GM23338 (cell line): Measurements from ENCODE around the gene ETFBKMT. TPM values are rescaled to one million over a fixed set of nuclear protein-coding genes. Genes with fewer than 3 reads are reported as not detected.

Experiments
- ATAC-seq: fragments of 200-7000 bp; cut with Tn5 transposase; 3 replicates; pipeline ENCODE4 v1.9.1; 2020
- DNase-seq: peaks from one replicate; pipeline ENCODE4 v3.0.0-alpha.2; 2015; ENCODE audit warnings: low spot score
- H2AFZ ChIP-seq: fragments of 200-600 bp; sonication (generic); 2 replicates; pipeline ENCODE4 v1.8.0; 2016; ENCODE audit warnings: antibody characterized with exemption, mild to moderate bottlenecking, moderate library complexity
- H3F3A ChIP-seq: fragments of 200-600 bp; sonication (generic); replicated peaks from 2 replicates; pipeline ENCODE4 v1.8.0; 2017; ENCODE audit warnings: antibody characterized with exemption, mixed run types, low read depth
- H3K27ac ChIP-seq: fragments of 200-600 bp; sonication (generic); 2 replicates; pipeline ENCODE4 v1.6.1; 2016; ENCODE audit warnings: low read depth
- H3K27me3 ChIP-seq: fragments of 200-600 bp; sonication (generic); 2 replicates; pipeline ENCODE4 v1.8.0; 2016; ENCODE audit warnings: mild to moderate bottlenecking, mixed run types, moderate library complexity; ENCODE audit not compliant: insufficient read depth
- H3K36me3 ChIP-seq: fragments of 200-600 bp; sonication (generic); 2 replicates; pipeline ENCODE4 v1.8.0; 2016; ENCODE audit warnings: mild to moderate bottlenecking; ENCODE audit not compliant: insufficient read depth
- H3K4me1 ChIP-seq: fragments of 200-600 bp; sonication (generic); 2 replicates; pipeline ENCODE4 v1.8.0; 2016; ENCODE audit warnings: mild to moderate bottlenecking, moderate library complexity; ENCODE audit not compliant: insufficient read depth
- H3K4me2 ChIP-seq: fragments of 200-600 bp; sonication (generic); 2 replicates; pipeline ENCODE4 v1.7.1; 2017; ENCODE audit warnings: mixed run types
- H3K4me3 ChIP-seq: fragments of 200-600 bp; sonication (generic); 2 replicates; pipeline ENCODE4 v1.6.1; 2016; ENCODE audit warnings: mixed run types
- H3K79me2 ChIP-seq: fragments of 200-600 bp; sonication (generic); replicated peaks from 2 replicates; pipeline ENCODE4 v1.8.0; 2017; ENCODE audit warnings: mild to moderate bottlenecking; ENCODE audit not compliant: insufficient read depth
- H3K9me2 ChIP-seq: fragments of 200-600 bp; sonication (generic); 2 replicates; pipeline ENCODE4 v1.8.0; 2017; ENCODE audit not compliant: insufficient read depth
- H4K20me1 ChIP-seq: fragments of 200-600 bp; sonication (generic); replicated peaks from 2 replicates; pipeline ENCODE4 v1.8.0; 2017; ENCODE audit warnings: mild to moderate bottlenecking; ENCODE audit not compliant: insufficient read depth
- H3K27ac Mint-ChIP-seq: 2 replicates; pipeline ENCODE4 v1.8.0; 2020; ENCODE audit warnings: inconsistent platforms, mild to moderate bottlenecking, moderate library complexity, mixed read lengths
- H3K27me3 Mint-ChIP-seq: 3 replicates; pipeline ENCODE4 v1.8.0; 2022; ENCODE audit warnings: low read depth, mild to moderate bottlenecking, moderate library complexity, mixed read lengths, inconsistent platforms; ENCODE audit not compliant: insufficient read depth, poor library complexity
- H3K36me3 Mint-ChIP-seq: 3 replicates; pipeline ENCODE4 v1.8.0; 2021; ENCODE audit warnings: low read depth, mild to moderate bottlenecking, inconsistent platforms, moderate library complexity, mixed read lengths
- H3K4me1 Mint-ChIP-seq: 3 replicates; pipeline ENCODE4 v1.8.0; 2020; ENCODE audit warnings: mild to moderate bottlenecking, inconsistent platforms, mixed read lengths
- H3K4me3 Mint-ChIP-seq: 3 replicates; pipeline ENCODE4 v1.8.0; 2021; ENCODE audit warnings: moderate library complexity, mild to moderate bottlenecking, inconsistent platforms, mixed read lengths
- H3K9me3 Mint-ChIP-seq: 3 replicates; pipeline ENCODE4 v1.8.0; 2020; ENCODE audit warnings: moderate library complexity, mild to moderate bottlenecking, inconsistent platforms, mixed read lengths
- CREB1 ChIP-seq: fragments of 250-450 bp; sonication (Bioruptor Pico); IDR thresholded peaks from 2 replicates; pipeline ENCODE4 v1.5.0; 2020; ENCODE audit warnings: low read depth, mild to moderate bottlenecking, moderate library complexity
- EZH2 ChIP-seq: fragments of 200-600 bp; sonication (generic); IDR thresholded peaks from one replicate; pipeline ENCODE4 v1.8.0; 2017; ENCODE audit warnings: antibody characterized with exemption, mild to moderate bottlenecking, low read depth; ENCODE audit not compliant: unreplicated experiment
- EZH2phosphoT487 ChIP-seq: fragments of 200-600 bp; sonication (generic); IDR thresholded peaks from one replicate; pipeline ENCODE4 v1.8.1; 2018; ENCODE audit warnings: antibody characterized with exemption; ENCODE audit not compliant: unreplicated experiment
- JUNB ChIP-seq: IDR thresholded peaks from one replicate; pipeline ENCODE4 v1.6.1; 2016; ENCODE audit warnings: antibody characterized with exemption; ENCODE audit not compliant: unreplicated experiment
- NANOG ChIP-seq: IDR thresholded peaks from 2 replicates; pipeline ENCODE4 v1.6.1; 2016; ENCODE audit warnings: antibody characterized with exemption, borderline replicate concordance
- POLR2AphosphoS5 ChIP-seq: IDR thresholded peaks from 2 replicates; pipeline ENCODE4 v1.6.1; 2016; ENCODE audit warnings: antibody characterized with exemption, low read depth
- STAT1 ChIP-seq: IDR thresholded peaks from one replicate; pipeline ENCODE4 v1.6.1; 2016; ENCODE audit warnings: antibody characterized with exemption; ENCODE audit not compliant: unreplicated experiment
- ZNF114 ChIP-seq: fragments of 250-450 bp; sonication (Bioruptor Pico); IDR thresholded peaks from 2 replicates; pipeline ENCODE4 v1.5.0; 2020; ENCODE audit warnings: mild to moderate bottlenecking, moderate library complexity
- ZNF331 ChIP-seq: fragments of 250-450 bp; sonication (Bioruptor Pico); IDR thresholded peaks from 2 replicates; pipeline ENCODE4 v1.5.0; 2020; ENCODE audit warnings: low read depth, mild to moderate bottlenecking, moderate library complexity
- polyA plus RNA-seq: library from polyadenylated mRNA; unstranded; fragments of >200 nt; fragmentation: Nextera tagmentation; extraction: Ambion mirVana; gene quantifications from 2 replicates; pipeline ENCODE4 v1.2.1, GENCODE V29; 2016
- total RNA-seq: library from RNA; depleted of rRNA; stranded (reverse); fragments of >200 nt; shearing (Covaris generic); gene quantifications from 2 replicates; pipeline ENCODE4 v1.2.3, GENCODE V29; 2014
- TF ChIP-seq, protein P1 (sequence below), 2 experiments: fragments of 200-600 bp in 1 of 2; sonication (generic) in 1 of 2; conservative IDR thresholded peaks; 2 replicates each; pipeline versions ENCODE4 v1.5.1 to v1.6.1; 2016 to 2017; ENCODE audit warnings: antibody characterized with exemption in 2 of 2, low read depth in 2 of 2, mild to moderate bottlenecking in 2 of 2, moderate library complexity in 1 of 2
- TF ChIP-seq, protein P2 (sequence below): IDR thresholded peaks from 2 replicates; pipeline ENCODE4 v1.6.1; 2016; ENCODE audit warnings: antibody characterized with exemption
- TF ChIP-seq, protein P3 (sequence below): IDR thresholded peaks from one replicate; pipeline ENCODE4 v1.6.1; 2018; ENCODE audit warnings: antibody characterized with exemption; ENCODE audit not compliant: unreplicated experiment
- TF ChIP-seq, protein P4 (sequence below): fragments of 250-450 bp; sonication (Bioruptor Pico); IDR thresholded peaks from 2 replicates; pipeline ENCODE4 v1.5.0; 2020; ENCODE audit warnings: mild to moderate bottlenecking, moderate library complexity

The ETFBKMT gene
- total and polyA plus RNA-seq, 2 experiments from 2014 or later = 0.79 to 3.2 TPM

GRCh38 chr12:31710021-31710818 is 50.7 kb downstream of the ETFBKMT start:
- no peaks in the 10 kb centered on the region for H3K4me1 ChIP-seq
- H3K9me3 Mint-ChIP-seq = peaks cover 18% of the 10 kb centered on the region
- no peak overlapping the region for H3K4me2 ChIP-seq
- no peak overlapping the region for H3K27ac Mint-ChIP-seq
- H2AFZ ChIP-seq = no peak overlapping the region
- H3K4me1 Mint-ChIP-seq = peaks cover under 1% of the 10 kb centered on the region; the same call in 1 of the 3 replicates
- no peak for ATAC-seq
- H3F3A ChIP-seq = no peaks in the 10 kb centered on the region
- H3K36me3 Mint-ChIP-seq = peaks cover 26% of the 10 kb centered on the region
- peaks cover 7% of the 10 kb centered on the region for H3K36me3 ChIP-seq
- no peak overlapping the region for H3K4me3 Mint-ChIP-seq
- no peaks in the 10 kb centered on the region for H4K20me1 ChIP-seq
- H3K79me2 ChIP-seq = no peaks in the 10 kb centered on the region
- H3K27me3 ChIP-seq = no peaks in the 10 kb centered on the region
- H3K27me3 Mint-ChIP-seq = peaks cover 3% of the 10 kb centered on the region
- no peak for TF ChIP-seq EZH2phosphoT487
- TF ChIP-seq JUNB = no peak
- no peak for TF ChIP-seq STAT1
- no peak for TF ChIP-seq POLR2AphosphoS5
- TF ChIP-seq, protein P1, sequence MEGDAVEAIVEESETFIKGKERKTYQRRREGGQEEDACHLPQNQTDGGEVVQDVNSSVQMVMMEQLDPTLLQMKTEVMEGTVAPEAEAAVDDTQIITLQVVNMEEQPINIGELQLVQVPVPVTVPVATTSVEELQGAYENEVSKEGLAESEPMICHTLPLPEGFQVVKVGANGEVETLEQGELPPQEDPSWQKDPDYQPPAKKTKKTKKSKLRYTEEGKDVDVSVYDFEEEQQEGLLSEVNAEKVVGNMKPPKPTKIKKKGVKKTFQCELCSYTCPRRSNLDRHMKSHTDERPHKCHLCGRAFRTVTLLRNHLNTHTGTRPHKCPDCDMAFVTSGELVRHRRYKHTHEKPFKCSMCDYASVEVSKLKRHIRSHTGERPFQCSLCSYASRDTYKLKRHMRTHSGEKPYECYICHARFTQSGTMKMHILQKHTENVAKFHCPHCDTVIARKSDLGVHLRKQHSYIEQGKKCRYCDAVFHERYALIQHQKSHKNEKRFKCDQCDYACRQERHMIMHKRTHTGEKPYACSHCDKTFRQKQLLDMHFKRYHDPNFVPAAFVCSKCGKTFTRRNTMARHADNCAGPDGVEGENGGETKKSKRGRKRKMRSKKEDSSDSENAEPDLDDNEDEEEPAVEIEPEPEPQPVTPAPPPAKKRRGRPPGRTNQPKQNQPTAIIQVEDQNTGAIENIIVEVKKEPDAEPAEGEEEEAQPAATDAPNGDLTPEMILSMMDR (conservative IDR thresholded peaks at IDR 0.05; ENCODE audit: low read depth in 2 of 2) = no peak
- TF ChIP-seq, protein P2, sequence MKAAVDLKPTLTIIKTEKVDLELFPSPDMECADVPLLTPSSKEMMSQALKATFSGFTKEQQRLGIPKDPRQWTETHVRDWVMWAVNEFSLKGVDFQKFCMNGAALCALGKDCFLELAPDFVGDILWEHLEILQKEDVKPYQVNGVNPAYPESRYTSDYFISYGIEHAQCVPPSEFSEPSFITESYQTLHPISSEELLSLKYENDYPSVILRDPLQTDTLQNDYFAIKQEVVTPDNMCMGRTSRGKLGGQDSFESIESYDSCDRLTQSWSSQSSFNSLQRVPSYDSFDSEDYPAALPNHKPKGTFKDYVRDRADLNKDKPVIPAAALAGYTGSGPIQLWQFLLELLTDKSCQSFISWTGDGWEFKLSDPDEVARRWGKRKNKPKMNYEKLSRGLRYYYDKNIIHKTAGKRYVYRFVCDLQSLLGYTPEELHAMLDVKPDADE = no peak
- TF ChIP-seq CREB1 (CRISPR knock-in tag) = no peak
- TF ChIP-seq, protein P3, sequence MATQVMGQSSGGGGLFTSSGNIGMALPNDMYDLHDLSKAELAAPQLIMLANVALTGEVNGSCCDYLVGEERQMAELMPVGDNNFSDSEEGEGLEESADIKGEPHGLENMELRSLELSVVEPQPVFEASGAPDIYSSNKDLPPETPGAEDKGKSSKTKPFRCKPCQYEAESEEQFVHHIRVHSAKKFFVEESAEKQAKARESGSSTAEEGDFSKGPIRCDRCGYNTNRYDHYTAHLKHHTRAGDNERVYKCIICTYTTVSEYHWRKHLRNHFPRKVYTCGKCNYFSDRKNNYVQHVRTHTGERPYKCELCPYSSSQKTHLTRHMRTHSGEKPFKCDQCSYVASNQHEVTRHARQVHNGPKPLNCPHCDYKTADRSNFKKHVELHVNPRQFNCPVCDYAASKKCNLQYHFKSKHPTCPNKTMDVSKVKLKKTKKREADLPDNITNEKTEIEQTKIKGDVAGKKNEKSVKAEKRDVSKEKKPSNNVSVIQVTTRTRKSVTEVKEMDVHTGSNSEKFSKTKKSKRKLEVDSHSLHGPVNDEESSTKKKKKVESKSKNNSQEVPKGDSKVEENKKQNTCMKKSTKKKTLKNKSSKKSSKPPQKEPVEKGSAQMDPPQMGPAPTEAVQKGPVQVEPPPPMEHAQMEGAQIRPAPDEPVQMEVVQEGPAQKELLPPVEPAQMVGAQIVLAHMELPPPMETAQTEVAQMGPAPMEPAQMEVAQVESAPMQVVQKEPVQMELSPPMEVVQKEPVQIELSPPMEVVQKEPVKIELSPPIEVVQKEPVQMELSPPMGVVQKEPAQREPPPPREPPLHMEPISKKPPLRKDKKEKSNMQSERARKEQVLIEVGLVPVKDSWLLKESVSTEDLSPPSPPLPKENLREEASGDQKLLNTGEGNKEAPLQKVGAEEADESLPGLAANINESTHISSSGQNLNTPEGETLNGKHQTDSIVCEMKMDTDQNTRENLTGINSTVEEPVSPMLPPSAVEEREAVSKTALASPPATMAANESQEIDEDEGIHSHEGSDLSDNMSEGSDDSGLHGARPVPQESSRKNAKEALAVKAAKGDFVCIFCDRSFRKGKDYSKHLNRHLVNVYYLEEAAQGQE = no peak
- no peak for TF ChIP-seq ZNF114 (CRISPR knock-in tag)
- TF ChIP-seq NANOG = no peak
- TF ChIP-seq ZNF331 (CRISPR knock-in tag) = no peak
- no peak for TF ChIP-seq EZH2
- TF ChIP-seq, protein P4, sequence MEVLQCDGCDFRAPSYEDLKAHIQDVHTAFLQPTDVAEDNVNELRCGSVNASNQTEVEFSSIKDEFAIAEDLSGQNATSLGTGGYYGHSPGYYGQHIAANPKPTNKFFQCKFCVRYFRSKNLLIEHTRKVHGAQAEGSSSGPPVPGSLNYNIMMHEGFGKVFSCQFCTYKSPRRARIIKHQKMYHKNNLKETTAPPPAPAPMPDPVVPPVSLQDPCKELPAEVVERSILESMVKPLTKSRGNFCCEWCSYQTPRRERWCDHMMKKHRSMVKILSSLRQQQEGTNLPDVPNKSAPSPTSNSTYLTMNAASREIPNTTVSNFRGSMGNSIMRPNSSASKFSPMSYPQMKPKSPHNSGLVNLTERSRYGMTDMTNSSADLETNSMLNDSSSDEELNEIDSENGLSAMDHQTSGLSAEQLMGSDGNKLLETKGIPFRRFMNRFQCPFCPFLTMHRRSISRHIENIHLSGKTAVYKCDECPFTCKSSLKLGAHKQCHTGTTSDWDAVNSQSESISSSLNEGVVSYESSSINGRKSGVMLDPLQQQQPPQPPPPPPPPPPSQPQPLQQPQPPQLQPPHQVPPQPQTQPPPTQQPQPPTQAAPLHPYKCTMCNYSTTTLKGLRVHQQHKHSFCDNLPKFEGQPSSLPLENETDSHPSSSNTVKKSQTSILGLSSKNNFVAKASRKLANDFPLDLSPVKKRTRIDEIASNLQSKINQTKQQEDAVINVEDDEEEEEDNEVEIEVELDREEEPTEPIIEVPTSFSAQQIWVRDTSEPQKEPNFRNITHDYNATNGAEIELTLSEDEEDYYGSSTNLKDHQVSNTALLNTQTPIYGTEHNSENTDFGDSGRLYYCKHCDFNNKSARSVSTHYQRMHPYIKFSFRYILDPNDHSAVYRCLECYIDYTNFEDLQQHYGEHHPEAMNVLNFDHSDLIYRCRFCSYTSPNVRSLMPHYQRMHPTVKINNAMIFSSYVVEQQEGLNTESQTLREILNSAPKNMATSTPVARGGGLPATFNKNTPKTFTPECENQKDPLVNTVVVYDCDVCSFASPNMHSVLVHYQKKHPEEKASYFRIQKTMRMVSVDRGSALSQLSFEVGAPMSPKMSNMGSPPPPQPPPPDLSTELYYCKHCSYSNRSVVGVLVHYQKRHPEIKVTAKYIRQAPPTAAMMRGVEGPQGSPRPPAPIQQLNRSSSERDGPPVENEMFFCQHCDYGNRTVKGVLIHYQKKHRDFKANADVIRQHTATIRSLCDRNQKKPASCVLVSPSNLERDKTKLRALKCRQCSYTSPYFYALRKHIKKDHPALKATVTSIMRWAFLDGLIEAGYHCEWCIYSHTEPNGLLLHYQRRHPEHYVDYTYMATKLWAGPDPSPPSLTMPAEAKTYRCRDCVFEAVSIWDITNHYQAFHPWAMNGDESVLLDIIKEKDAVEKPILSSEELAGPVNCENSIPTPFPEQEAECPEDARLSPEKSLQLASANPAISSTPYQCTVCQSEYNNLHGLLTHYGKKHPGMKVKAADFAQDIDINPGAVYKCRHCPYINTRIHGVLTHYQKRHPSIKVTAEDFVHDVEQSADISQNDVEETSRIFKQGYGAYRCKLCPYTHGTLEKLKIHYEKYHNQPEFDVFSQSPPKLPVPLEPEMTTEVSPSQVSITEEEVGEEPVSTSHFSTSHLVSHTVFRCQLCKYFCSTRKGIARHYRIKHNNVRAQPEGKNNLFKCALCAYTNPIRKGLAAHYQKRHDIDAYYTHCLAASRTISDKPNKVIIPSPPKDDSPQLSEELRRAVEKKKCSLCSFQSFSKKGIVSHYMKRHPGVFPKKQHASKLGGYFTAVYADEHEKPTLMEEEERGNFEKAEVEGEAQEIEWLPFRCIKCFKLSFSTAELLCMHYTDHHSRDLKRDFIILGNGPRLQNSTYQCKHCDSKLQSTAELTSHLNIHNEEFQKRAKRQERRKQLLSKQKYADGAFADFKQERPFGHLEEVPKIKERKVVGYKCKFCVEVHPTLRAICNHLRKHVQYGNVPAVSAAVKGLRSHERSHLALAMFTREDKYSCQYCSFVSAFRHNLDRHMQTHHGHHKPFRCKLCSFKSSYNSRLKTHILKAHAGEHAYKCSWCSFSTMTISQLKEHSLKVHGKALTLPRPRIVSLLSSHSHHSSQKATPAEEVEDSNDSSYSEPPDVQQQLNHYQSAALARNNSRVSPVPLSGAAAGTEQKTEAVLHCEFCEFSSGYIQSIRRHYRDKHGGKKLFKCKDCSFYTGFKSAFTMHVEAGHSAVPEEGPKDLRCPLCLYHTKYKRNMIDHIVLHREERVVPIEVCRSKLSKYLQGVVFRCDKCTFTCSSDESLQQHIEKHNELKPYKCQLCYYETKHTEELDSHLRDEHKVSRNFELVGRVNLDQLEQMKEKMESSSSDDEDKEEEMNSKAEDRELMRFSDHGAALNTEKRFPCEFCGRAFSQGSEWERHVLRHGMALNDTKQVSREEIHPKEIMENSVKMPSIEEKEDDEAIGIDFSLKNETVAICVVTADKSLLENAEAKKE (CRISPR knock-in tag) = no peak
- H3K4me3 ChIP-seq = no peak overlapping the region
- DNase-seq = no peak
- no peaks in the 10 kb centered on the region for H3K9me2 ChIP-seq
- H3K27ac ChIP-seq = no peak overlapping the region
